GM12872 (cell line): ENCODE results near the gene HHATL.

Experiments used
- TF ChIP-seq, protein P1 (sequence below): IDR thresholded peaks from 3 replicates; pipeline ENCODE4 v1.5.1; 2011; ENCODE audit warnings: low read depth, mild to moderate bottlenecking, low read length, moderate library complexity; ENCODE audit not compliant: insufficient read depth

HHATL gene

DNA sequence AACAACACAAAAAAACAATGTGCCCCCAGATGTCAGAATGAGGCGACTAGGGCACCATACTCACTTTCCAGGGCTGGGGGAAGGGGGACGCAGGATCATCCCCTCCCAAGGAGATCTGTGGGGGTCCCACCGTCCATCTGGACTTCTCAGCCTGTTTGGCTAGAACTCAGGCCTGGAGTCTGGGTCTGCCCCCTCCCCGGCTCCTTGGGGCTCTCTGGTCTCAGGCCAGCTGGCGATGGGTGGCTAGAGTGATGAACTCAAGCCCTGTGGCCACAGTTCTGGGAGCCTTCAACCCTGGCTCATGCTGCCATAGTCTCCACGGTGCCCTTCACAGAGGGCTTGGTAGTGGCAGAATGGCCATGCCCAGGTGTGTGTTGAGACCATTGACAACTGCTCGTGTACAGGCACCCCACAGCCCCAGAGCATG, 35.5 kb downstream of the HHATL start:
- TF ChIP-seq, protein P1, sequence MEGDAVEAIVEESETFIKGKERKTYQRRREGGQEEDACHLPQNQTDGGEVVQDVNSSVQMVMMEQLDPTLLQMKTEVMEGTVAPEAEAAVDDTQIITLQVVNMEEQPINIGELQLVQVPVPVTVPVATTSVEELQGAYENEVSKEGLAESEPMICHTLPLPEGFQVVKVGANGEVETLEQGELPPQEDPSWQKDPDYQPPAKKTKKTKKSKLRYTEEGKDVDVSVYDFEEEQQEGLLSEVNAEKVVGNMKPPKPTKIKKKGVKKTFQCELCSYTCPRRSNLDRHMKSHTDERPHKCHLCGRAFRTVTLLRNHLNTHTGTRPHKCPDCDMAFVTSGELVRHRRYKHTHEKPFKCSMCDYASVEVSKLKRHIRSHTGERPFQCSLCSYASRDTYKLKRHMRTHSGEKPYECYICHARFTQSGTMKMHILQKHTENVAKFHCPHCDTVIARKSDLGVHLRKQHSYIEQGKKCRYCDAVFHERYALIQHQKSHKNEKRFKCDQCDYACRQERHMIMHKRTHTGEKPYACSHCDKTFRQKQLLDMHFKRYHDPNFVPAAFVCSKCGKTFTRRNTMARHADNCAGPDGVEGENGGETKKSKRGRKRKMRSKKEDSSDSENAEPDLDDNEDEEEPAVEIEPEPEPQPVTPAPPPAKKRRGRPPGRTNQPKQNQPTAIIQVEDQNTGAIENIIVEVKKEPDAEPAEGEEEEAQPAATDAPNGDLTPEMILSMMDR, result no peak

- TF ChIP-seq, protein P1, result no peak
These were observed 36.0 kb downstream of the HHATL start for GRCh38 chr3:42666577-42666998.

GRCh38 chr3:42666022-42666421, 36.6 kb downstream of the HHATL start:
- TF ChIP-seq, protein P1, result no peak

DNA sequence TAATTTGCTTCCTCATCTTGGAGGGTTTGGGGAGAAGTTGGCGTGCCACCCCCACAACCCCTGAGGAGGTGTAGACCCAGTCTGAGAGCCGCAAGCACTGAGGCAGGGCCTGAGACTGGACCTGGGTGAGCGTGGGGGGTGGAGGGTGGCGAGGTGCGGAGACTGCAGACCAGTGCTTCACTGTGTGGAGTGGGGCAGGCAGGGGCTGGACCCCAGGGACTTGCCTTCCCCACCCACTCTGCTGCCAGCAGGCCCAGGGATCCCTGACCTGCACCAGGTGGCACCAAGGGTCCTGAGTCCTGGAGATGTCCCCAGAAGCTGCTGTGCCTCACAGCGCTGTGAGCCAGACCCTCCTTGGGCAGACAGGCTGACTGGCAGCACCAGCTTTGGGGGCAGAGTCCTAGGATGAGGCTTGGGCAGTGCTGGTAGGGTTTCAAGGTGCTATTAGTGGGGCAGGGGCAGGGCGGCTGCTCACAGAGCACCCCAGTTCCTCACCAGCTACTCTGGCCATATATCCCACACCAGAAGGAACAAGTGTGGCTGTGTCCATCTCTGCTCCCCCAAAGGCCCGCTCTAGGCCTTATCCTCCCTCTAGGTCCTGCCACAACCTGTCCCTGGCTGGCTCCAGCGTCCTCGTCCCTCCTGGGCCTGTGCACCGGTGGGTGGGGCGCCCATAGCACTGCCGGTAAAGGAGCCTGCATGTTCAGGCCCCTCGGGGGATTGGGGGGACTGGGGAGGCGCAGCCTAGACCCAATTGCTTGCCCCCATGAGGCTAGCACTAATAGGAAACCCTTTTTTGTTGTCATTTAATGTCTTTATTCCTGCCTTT, 37.3 kb downstream of the HHATL start:
- TF ChIP-seq, protein P1, result no peak

DNA sequence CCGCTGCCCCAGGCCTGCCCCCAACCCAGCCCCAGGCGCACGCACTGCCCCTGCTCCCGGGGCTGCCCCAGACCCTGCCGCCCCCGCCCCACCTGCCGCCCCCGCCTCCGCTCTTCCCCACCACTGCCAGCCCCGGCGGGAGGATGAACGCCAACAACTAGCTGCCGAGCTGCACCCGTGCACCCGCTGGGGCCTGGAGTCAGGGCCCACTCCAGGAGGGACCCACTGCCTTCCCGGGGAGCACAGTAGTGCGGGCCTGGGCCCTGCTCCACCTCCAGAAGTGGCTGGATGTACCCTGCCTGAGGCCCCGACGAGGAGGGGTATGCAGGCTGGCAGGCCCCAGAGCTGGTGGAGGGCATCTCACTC, 38.2 kb downstream of the HHATL start:
- TF ChIP-seq, protein P1, result no peak

DNA sequence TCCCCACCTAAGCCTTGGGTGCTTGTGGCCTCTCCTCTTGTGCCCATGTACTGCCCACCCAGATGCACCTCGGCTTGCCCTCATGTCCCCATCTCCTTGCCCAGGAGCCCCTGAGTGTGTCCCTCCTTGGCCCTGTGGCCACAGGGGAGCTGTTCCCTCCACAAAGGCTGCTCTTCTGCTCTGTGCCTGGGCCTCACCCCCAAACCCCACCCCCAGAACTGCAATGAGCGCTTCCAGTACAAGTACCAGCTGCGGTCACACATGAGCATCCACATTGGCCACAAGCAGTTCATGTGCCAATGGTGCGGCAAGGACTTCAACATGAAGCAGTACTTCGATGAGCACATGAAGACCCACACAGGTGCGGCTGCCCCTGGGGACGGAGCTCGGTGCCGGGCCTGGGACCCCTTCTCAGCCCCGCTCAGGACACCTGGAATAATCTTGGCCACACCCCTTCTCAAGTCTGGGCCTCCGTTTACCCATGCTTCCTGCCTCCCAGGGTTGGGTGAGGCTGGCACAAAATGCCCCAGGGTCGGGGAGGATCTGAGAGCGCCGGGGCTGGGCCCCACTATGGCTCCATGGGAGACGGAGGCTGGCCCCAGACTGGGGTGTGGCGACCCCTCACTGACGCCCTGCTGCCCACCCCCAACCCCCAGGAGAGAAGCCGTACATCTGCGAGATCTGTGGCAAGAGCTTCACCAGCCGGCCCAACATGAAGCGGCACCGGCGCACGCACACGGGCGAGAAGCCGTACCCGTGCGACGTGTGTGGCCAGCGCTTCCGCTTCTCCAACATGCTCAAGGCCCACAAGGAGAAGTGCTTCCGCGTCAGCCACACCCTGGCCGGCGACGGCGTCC, 38.8 kb downstream of the HHATL start:
- TF ChIP-seq, protein P1, result no peak

- TF ChIP-seq, protein P1, result no peak
These were observed 39.6 kb downstream of the HHATL start for GRCh38 chr3:42662813-42663535.
